Caco-2 (cell line): ENCODE results near the gene MSRB2. TPM values are rescaled to one million over a fixed set of nuclear protein-coding genes. Genes with fewer than 3 reads are reported as not detected.

Experiments used
- BruUV-seq: library from RNA; stranded (reverse); fragments of 400-500 nt; replicated peaks from 2 replicates; lab custom pipeline; 2021; lab: Mats Ljungman, UMichigan
- CTCF ChIA-PET: fragments of 300-600 bp; sonication (Branson Sonifier 250); formaldehyde crosslinking; loops from one replicate; lab custom pipeline; 2022; ENCODE audit warnings: antibody characterized with exemption; lab: Charles Lee
- POLR2A ChIA-PET: fragments of 300-600 bp; sonication (Branson Sonifier 250); formaldehyde crosslinking; loops from one replicate; lab custom pipeline; 2022; ENCODE audit warnings: antibody characterized with exemption; lab: Charles Lee
- DNase-seq, 2 experiments: peaks; one replicate each; pipeline versions ENCODE4 v3.0.0 to v3.0.0-alpha.2; 2020 to 2022
- H3K27me3 ChIP-seq: replicated peaks from 2 replicates; pipeline ENCODE4 v1.6.0; 2011; ENCODE audit warnings: low read length; ENCODE audit not compliant: control insufficient read depth, insufficient read depth
- H3K36me3 ChIP-seq: 2 replicates; pipeline ENCODE4 v1.5.1; 2011; ENCODE audit warnings: low read length; ENCODE audit not compliant: control insufficient read depth, insufficient read depth
- H3K4me1 ChIP-seq: fragments of 250-450 bp; sonication (Bioruptor Pico); 2 replicates; pipeline ENCODE4 v1.5.1; 2020; ENCODE audit warnings: mild to moderate bottlenecking
- H3K4me3 ChIP-seq: 2 replicates; pipeline ENCODE4 v1.5.1; 2011; ENCODE audit warnings: low read depth, mild to moderate bottlenecking, control low read depth, low read length
- H3K9me3 ChIP-seq: fragments of 250-450 bp; sonication (Bioruptor Pico); 2 replicates; pipeline ENCODE4 v1.5.1; 2020; ENCODE audit warnings: mild to moderate bottlenecking, moderate library complexity
- H3K27ac Mint-ChIP-seq: one replicate; pipeline ENCODE4 v1.8.0; 2022; ENCODE audit warnings: mixed read lengths; ENCODE audit not compliant: unreplicated experiment
- H3K27me3 Mint-ChIP-seq: one replicate; pipeline ENCODE4 v1.8.0; 2022; ENCODE audit warnings: mixed read lengths; ENCODE audit not compliant: insufficient read depth, unreplicated experiment
- H3K36me3 Mint-ChIP-seq: one replicate; pipeline ENCODE4 v1.8.0; 2022; ENCODE audit warnings: mild to moderate bottlenecking, mixed read lengths; ENCODE audit not compliant: insufficient read depth, unreplicated experiment
- H3K4me1 Mint-ChIP-seq: one replicate; pipeline ENCODE4 v1.8.0; 2022; ENCODE audit warnings: low read depth, mixed read lengths; ENCODE audit not compliant: unreplicated experiment
- H3K4me3 Mint-ChIP-seq: one replicate; pipeline ENCODE4 v1.8.0; 2022; ENCODE audit warnings: mild to moderate bottlenecking, moderate library complexity, mixed read lengths; ENCODE audit not compliant: unreplicated experiment
- H3K9me3 Mint-ChIP-seq: one replicate; pipeline ENCODE4 v1.8.0; 2022; ENCODE audit warnings: mixed read lengths; ENCODE audit not compliant: unreplicated experiment
- CTCF ChIP-seq, 2 experiments: fragments of 200-600 bp in 1 of 2; IDR thresholded peaks; 1 replicate in 1 of 2; 2 replicates in 1 of 2; pipeline versions ENCODE4 v1.5.1 to v1.8.0; 2011 to 2022; ENCODE audit warnings: antibody characterized with exemption in 1 of 2, control low read depth in 1 of 2, inconsistent platforms in 1 of 2, low read depth in 1 of 2, low read length in 1 of 2, mild to moderate bottlenecking in 1 of 2, moderate library complexity in 1 of 2; ENCODE audit not compliant: insufficient read depth in 1 of 2, severe bottlenecking in 1 of 2, unreplicated experiment in 1 of 2
- intact Hi-C: fragments of 100-400 bp; cut with micrococcal nuclease; formaldehyde crosslinking; loops from one replicate; pipeline ENCODE4 v1.10.0; 2022; ENCODE audit not compliant: unreplicated experiment
- total RNA-seq: library from RNA; stranded (reverse); gene quantifications from 2 replicates; pipeline ENCODE4 v1.2.3, GENCODE V29; 2022

MSRB2 gene
- total RNA-seq, 1 experiment from 2014 or later = 13.7 TPM

GRCh38 chr10:23116486-23117205 is 21.3 kb downstream of the MSRB2 start:
- Histone ChIP-seq H3K4me1 (no peaks in the 10 kb centered on the region), H3K4me3 (no peak overlapping the region), H3K27me3 (no peaks in the 10 kb centered on the region), H3K36me3 (no peaks in the 10 kb centered on the region; the same call in 1 of the 2 replicates), H3K9me3 (no peaks in the 10 kb centered on the region)
- CTCF ChIA-PET = no interaction called here
- POLR2A ChIA-PET = no interaction called here
- no peak for TF ChIP-seq CTCF (IDR thresholded peaks at IDR 0.05; ENCODE audit: insufficient read depth in 1 of 2, low read depth in 1 of 2, low read length in 1 of 2, severe bottlenecking in 1 of 2, unreplicated experiment in 1 of 2)
- Mint-ChIP-seq H3K27ac (no peak overlapping the region), H3K36me3 (no peaks in the 10 kb centered on the region), H3K4me3 (no peak overlapping the region), H3K4me1 (no peaks in the 10 kb centered on the region), H3K27me3 (no peaks in the 10 kb centered on the region), H3K9me3 (no peaks in the 10 kb centered on the region)
- DNase-seq = no peak
- BruUV-seq = no TSS peak
- intact Hi-C loops = no loop called here

- CTCF ChIA-PET = no interaction called here
- POLR2A ChIA-PET = no interaction called here
Measured at GRCh38 chr10:23120001-23120934, 24.9 kb downstream of the MSRB2 start.

More at GRCh38 chr10:23120001-23120934, 24.9 kb downstream of the MSRB2 start:
- no peak for DNase-seq
- Mint-ChIP-seq H3K36me3 (no peaks in the 10 kb centered on the region), H3K9me3 (no peaks in the 10 kb centered on the region), H3K4me1 (no peaks in the 10 kb centered on the region), H3K27ac (no peak overlapping the region), H3K4me3 (no peak overlapping the region), H3K27me3 (no peaks in the 10 kb centered on the region)
- Histone ChIP-seq H3K36me3 (no peaks in the 10 kb centered on the region; the same call in 1 of the 2 replicates), H3K4me1 (no peaks in the 10 kb centered on the region), H3K4me3 (no peak overlapping the region), H3K27me3 (no peaks in the 10 kb centered on the region), H3K9me3 (no peaks in the 10 kb centered on the region)
- BruUV-seq = no TSS peak
- intact Hi-C loops = no loop called here
- no peak for TF ChIP-seq CTCF (IDR thresholded peaks at IDR 0.05; ENCODE audit: insufficient read depth in 1 of 2, low read depth in 1 of 2, low read length in 1 of 2, severe bottlenecking in 1 of 2, unreplicated experiment in 1 of 2)
